ENCODE measurements around the gene MPIG6B.

Gene MPIG6B

DNA sequence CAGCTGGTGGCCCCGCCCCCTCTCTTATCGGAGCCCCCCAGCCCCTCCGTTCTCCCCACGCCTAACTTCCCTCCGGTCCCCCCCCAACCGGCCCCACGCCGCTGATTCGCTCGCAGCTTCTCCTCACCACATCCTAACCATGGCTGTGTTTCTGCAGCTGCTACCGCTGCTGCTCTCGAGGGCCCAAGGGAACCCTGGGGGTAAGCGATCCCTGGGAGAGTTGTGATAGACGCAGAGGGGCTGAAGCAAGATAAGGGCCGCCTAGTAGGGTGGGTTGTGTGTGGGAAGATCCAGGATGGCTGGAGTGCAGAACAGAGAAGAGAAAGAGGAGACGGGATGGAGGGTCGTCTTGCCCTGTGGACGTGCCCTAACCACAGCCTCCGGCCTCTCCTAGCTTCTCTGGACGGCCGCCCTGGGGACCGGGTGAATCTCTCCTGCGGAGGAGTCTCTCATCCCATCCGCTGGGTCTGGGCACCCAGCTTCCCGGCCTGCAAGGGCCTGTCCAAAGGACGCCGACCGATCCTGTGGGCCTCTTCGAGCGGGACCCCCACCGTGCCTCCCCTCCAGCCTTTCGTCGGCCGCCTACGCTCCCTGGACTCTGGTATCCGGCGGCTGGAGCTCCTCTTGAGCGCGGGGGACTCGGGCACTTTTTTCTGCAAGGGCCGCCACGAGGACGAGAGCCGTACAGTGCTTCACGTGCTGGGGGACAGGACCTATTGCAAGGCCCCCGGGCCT is at the start of gene MPIG6B:
MPIG6B (plus strand) TSS at position 129 of the 735 bp plus-strand sequence; CDS start at position 140, 11 bp downstream.
- DNase-seq (ENCODE audit: low read depth in 2 of 2) = no peak

GRCh38 chr6:31676322-31676903 is 46.8 kb upstream of the MPIG6B start:
- DNase-seq (ENCODE audit: low read depth in 2 of 2) = no peak

DNA sequence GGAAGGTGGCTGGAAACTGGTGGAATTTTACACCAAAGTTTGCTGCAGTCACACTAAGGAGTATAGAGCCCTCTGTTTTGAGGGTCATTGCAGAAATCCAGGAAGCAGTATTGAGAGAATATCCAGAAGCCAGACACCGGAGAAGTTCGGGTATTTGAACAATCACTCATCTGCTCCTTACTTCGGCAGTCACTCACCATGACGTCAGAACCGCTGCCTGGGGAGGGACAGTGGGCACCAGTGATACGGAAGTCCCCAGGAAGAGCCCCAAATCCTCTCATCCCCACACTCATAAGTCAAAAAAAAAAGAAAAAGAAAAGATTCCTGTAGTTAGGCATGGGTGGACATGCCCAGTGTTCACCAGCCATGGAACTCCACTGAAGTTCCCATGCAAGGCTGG is 46.3 kb upstream of the MPIG6B start:
- DNase-seq (ENCODE audit: low read depth in 2 of 2) = no peak

- DNase-seq (ENCODE audit: low read depth in 2 of 2) = no peak
Observed at GRCh38 chr6:31677955-31678354, 45.2 kb upstream of the MPIG6B start.

DNA sequence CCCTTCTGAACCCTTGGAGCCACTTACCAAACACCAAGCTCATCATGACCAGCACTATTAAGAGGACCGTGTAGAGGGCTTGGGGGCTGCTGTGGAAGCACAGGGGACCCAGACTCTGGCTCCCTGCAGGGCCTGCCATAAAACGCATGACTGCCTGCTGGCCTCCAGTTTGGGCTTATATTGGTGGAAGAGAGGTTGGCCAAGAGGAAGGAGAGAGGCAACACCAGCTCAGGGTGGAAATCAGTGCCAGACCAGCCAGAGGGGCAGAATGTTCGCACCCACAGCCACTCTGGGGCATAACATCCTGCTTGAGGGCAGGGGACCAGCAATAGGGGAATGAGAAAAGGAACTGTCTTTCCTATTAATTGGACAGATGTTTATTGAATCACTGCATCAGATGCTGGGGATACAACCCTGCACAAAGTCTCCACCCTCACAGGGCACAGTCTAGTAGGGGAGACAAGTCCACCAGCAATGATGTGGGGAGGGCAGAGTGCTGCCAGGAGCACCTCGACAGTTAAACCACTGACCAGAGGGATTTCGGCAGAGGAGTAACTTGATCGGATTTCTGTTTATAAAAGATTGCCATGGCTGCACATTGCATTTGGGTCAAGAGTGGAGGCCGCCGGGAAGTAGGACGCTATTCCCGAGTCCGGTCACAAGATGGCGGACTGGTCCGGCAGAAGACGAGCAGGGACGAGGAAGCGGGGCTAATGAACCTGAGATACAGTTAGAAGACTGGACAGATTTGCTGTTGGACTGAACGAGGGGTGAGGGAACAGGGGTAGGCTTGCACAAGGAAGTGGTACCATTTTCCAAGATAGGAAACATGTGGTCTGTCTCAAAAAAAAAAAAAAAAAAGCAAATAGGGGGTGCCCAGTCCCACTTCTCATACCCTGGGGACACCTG is 42.7 kb upstream of the MPIG6B start, which contains the start of gene LY6G5C:
LY6G5C (minus strand) TSS at position 842 of the 909 bp plus-strand sequence; CDS start at position 148, 694 bp downstream.
- DNase-seq (ENCODE audit: low read depth in 2 of 2) = peak; percentile 22 to 38

GRCh38 chr6:31681135-31681671 is 42.0 kb upstream of the MPIG6B start:
- DNase-seq (ENCODE audit: low read depth in 2 of 2) = no peak

DNA sequence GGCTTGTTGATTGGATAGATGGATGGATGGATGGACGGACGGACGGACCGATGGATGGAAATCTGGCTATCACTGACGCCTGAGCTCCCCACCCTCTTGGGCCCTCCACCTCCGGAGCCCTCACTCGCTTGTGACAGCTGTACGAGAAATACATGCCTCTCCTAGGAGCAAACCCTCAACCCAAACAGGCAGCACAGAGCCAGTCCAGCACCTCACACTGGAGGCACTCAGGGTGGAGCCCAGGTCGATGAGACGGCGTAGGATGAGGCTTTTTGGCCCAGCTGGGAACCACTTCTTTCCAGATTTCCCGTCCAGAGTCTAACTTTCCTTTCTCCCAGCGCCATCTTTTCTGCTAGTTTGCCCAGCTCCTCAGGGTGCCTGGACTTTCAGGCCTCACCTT is 39.6 kb upstream of the MPIG6B start:
- no peak for DNase-seq (ENCODE audit: low read depth in 2 of 2)

DNA sequence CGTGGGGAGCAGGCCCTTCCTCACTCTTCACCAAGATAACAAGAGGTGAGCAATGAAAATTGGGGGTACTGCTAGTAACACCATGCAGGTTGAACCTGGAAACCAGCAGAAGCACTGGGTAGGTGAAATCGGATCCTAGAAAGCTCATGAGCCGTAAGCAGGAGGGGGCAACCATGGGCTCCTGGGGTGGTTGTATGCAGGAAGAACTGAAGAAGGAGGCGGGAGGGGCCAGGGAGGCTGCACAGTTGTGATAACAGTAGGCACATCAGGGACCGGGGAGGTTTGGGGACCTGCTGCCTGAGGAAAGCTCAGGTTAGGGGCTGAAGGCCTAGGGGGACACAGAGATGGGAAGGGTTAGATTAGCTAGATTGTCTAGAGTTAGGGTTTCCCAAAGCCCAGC is 36.7 kb upstream of the MPIG6B start:
- DNase-seq (ENCODE audit: low read depth in 2 of 2) = no peak

- DNase-seq (ENCODE audit: low read depth in 2 of 2) = no peak
Observed at GRCh38 chr6:31687321-31687720, 35.9 kb upstream of the MPIG6B start.

DNA sequence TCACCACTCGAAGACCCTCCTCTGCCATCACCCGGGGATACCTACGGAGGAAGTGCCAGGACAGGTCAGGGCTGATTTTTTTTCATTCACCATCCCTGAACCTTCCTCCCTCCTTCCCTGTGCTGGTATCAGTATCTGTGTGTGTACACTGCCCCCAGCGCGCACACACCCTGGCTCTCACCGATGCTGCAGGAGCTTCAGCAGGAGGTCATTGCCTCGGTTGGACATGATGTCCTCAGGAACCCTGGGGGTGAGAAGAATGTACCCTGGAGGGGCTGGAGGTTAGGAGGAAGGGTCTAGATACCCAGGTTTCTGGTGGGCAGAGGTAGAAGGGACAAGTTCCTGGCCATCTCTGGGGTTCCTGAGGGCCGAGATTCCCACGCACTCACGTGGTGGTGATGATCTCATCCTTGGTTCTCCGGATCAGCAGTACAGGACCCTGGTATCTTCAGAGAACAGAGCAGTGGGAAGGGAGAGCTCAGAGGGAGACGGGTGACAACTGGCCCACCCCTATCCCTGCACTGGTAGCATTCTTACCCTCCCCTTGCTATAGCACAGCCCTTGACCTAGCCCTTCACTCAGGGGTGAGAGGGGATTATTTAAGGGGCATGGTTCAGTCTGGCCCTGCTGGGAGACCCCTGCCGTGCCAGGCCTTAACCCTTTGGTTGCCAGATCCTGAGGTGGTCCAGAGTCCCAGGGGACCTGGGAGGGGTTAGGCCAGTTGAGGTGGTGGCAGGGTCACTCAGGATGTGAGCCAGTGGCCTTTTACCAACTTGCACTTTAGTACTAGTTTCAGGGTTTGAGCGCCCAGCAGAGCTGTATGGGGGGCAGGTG is 35.1 kb upstream of the MPIG6B start:
- no peak for DNase-seq (ENCODE audit: low read depth in 2 of 2)

DNA sequence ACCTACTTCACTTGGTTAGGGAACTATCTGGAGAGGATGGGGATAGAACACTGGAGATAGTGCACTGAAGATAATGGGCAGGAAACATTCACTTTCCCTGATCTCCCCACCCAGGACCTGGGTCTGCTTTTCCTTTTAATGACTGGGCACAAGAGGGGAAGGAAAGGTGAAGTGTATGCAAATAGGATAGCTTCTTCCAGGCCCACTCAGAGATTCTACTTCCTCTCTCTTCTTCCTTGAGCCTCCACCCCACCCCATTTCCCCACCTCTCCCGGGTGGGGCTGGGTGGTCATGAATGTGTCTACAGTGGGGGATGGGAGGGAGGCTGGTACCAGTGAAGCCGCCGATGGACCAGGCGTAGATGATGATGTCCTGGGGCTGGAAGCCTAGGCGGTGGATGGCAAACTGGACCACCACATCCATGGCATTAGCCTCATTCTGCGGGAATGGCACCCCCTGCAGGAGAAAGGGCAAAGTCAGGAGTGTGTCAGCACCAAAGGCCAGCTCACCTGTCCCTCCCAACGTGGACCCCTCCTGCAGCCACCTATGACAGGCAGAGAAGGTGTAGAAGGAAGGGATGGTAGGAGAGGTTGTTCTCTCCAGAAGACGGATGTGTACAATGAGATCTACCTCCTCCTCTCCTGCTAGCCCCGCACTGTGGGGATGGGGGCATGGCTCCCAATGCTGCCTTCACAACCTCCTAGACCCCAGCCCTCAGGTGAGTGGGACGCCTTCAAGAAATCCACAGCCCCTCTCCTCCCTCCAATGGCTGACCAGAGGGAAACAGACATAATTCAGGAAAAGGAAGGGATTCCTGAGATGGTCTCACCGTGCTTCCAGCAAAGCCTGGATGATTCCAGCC is 33.7 kb upstream of the MPIG6B start:
- no peak for DNase-seq (ENCODE audit: low read depth in 2 of 2)

DNA sequence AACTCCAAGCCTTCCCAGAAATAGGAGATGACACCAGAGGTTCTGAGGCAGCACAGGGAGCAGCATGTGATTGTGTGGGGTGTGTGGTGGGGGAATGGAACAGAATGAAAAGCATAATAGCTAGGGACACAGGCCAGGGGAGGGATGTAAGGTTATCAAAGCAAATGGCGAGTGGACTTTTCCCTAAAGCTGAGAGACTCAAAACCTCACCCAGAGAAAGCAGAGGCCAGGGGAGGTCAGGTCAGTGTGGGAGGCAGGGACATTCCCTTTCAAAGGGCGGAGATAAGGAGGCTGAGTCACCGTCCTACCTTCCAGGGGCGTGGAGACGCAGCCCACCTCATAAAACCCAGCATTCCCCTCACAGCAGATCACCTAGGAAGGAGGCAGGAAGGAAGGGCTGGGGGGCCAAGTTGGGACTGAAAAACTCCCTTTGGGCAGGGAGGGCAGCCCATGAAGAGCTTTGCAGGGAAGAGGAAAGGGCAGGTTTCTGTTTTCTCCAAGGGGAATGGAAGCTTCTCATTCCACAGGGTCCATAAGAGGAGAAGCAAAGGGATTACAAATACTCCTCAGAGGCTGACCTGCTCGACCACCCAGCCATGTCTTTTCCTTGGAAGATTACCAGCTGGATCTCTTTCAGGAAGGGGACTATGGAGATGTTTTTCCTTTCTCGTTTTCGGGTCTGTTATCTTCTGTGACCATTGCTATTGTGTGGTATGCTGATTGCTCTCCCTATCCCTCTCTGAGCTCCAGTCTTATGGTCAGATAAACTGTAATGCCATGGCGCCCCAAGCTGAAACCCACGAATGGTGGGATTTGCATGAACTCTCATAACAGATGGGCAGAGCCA is 32.7 kb upstream of the MPIG6B start:
- DNase-seq (ENCODE audit: low read depth in 2 of 2) = no peak

DNA sequence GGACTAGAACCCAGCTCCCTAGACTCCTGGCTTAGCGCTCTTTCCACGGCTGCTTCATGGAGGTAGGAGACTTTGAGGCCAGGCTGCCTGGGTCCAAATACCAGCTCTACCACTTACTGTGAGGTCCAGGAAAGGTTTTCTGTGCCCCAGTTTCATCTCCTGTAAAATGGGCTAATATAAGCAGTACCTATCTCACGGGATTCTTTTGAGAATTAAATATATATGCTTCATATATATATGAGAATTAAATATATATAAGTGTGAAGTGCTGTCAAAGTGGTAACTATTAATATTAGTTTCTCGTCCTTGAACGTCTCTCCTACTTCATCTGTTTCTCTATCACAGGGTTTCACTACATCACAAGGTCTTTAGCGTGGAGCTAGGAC is 32.1 kb upstream of the MPIG6B start:
- DNase-seq (ENCODE audit: low read depth in 2 of 2) = no peak

GRCh38 chr6:31691564-31692108 is 31.5 kb upstream of the MPIG6B start:
- DNase-seq (ENCODE audit: low read depth in 2 of 2) = no peak

DNA sequence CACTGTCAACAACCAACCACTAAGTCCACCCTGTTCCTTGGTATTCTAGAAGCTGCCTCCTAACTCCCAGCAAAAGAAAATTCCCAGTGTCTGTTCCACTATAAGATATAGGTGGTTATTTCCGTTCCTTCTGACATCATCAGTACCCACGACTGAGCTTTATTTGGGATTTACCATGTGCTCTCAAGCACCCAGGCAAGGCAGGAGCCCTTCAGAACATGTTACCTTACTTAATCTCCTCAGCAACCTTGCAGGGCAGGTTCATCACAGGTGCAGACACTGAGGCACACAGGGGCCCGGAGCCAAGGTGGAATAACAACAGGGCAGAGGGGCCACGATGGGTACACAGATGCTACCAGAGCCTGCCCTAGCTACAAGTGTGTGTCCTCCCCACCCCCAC is 30.8 kb upstream of the MPIG6B start:
- DNase-seq (ENCODE audit: low read depth in 2 of 2) = no peak

GRCh38 chr6:31692886-31693285 is 30.3 kb upstream of the MPIG6B start:
- DNase-seq (ENCODE audit: low read depth in 2 of 2) = no peak

DNA sequence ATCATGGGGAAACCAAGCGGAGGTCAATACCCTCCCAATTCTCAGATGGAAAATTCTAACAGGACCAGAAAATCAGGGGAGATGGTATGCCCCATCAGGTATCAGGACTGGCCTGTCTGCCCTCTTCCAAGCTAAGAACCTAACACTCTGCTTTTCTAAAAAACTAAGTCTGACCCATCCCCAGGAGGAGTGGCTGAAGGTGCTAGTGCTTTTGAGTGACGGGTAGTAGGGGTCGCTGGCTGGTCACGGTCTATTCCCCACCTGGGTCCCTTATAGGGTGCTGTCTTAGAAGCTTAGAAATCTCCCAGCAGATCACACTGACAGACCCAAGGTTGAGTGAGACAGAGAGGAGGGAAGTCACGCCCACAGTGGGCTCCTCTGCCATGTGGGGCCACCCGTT is 29.6 kb upstream of the MPIG6B start:
- DNase-seq (ENCODE audit: low read depth in 2 of 2) = no peak

- no peak for DNase-seq (ENCODE audit: low read depth in 2 of 2)
Observed at GRCh38 chr6:31697555-31697954, 25.6 kb upstream of the MPIG6B start.

GRCh38 chr6:31700740-31701401 is 22.3 kb upstream of the MPIG6B start:
- no peak for DNase-seq (ENCODE audit: low read depth in 2 of 2)
